Measurements from ENCODE around the gene SGSM1.
"Not testable (repeated sequence)": the region's sequence is repeated elsewhere in the genome, so short reads cannot be mapped to it uniquely, and the experiment has no call there.

Gene SGSM1

GRCh38 chr22:24905909-24906308, 99.9 kb downstream of the SGSM1 start:
- DNase-seq: no peak

- DNase-seq: not testable (repeated sequence)
These were observed 101.1 kb downstream of the SGSM1 start for GRCh38 chr22:24907101-24907500.

GRCh38 chr22:24920029-24920428, 114.0 kb downstream of the SGSM1 start:
- DNase-seq: no peak

- no peak for DNase-seq
These were observed 119.8 kb downstream of the SGSM1 start for GRCh38 chr22:24925586-24926427.

- no peak for DNase-seq
These were observed 120.4 kb downstream of the SGSM1 start for GRCh38 chr22:24926428-24926725.

- no peak for DNase-seq
These were observed 121.0 kb downstream of the SGSM1 start for GRCh38 chr22:24926849-24927579.

GRCh38 chr22:24928322-24928721, 122.3 kb downstream of the SGSM1 start:
- no peak for DNase-seq

GRCh38 chr22:24930678-24931077, 124.7 kb downstream of the SGSM1 start:
- no peak for DNase-seq

GRCh38 chr22:24935771-24936483, 129.9 kb downstream of the SGSM1 start:
- no peak for DNase-seq

- peak; percentile 18 to 76 for DNase-seq
These were observed 131.1 kb downstream of the SGSM1 start for GRCh38 chr22:24937114-24937513.

GRCh38 chr22:24938741-24939341, 132.8 kb downstream of the SGSM1 start:
- peak; percentile 52 to 78 for DNase-seq

GRCh38 chr22:24942301-24942700, 136.3 kb downstream of the SGSM1 start:
- DNase-seq: no peak

- no peak for DNase-seq
These were observed 138.4 kb downstream of the SGSM1 start for GRCh38 chr22:24944217-24944937.

- no peak for DNase-seq
These were observed 139.4 kb downstream of the SGSM1 start for GRCh38 chr22:24945430-24945829.

- no peak for DNase-seq
These were observed 141.4 kb downstream of the SGSM1 start for GRCh38 chr22:24947383-24947782.

- no peak for DNase-seq
These were observed 141.9 kb downstream of the SGSM1 start for GRCh38 chr22:24947881-24948280.

GRCh38 chr22:24948356-24949202, 142.6 kb downstream of the SGSM1 start:
- DNase-seq: no peak

- DNase-seq: peak in 1 of 2 experiments; percentile 54
These were observed 144.4 kb downstream of the SGSM1 start for GRCh38 chr22:24950272-24950902.

GRCh38 chr22:24951942-24952836, 146.2 kb downstream of the SGSM1 start, which contains the start of gene KIAA1671:
TSS of gene KIAA1671 (plus strand) at chr22:24952716. CDS start at chr22:25028000, 75,284 bp downstream.
- DNase-seq: peak; percentile 79 to 90
